AG04449 (cell line): ENCODE results near the gene ADGRV1.

Experiments
- CTCF ChIA-PET: fragments of 350-600 bp; formaldehyde crosslinking; extraction: SDS; loops from one replicate; lab custom pipeline; 2021; ENCODE audit warnings: antibody characterized with exemption; lab: Yijun Ruan, JAX
- POLR2A ChIA-PET: fragments of 400-600, 350-600 bp; formaldehyde crosslinking; extraction: SDS; loops from one replicate; lab custom pipeline; 2020; ENCODE audit warnings: antibody characterized with exemption, inconsistent platforms; lab: Yijun Ruan, JAX
- DNase-seq: peaks from one replicate; pipeline ENCODE4 v3.0.0-alpha.2; 2010; ENCODE audit warnings: low read depth, low spot score
- H3K4me3 ChIP-seq: 2 replicates; pipeline ENCODE4 v1.5.1; 2011; ENCODE audit warnings: low read depth, mild to moderate bottlenecking, control low read depth, low read length
- CTCF ChIP-seq: IDR thresholded peaks from one replicate; pipeline ENCODE4 v1.5.1; 2011; ENCODE audit warnings: mild to moderate bottlenecking, moderate library complexity, low read length, control low read depth, inconsistent platforms; ENCODE audit not compliant: insufficient read depth; ENCODE audit errors: missing control alignments

ADGRV1 gene

GRCh38 chr5:91106842-91107511, 548.4 kb downstream of the ADGRV1 start:
- TF ChIP-seq CTCF = no peak
- DNase-seq = no peak
- ChIA-PET POLR2A (no interaction called here), CTCF (interaction anchor here (0.7 to 6.8 kb wide), 8 partner anchors 9 to 313 kb away, joined by 3 to 87 read pairs (median 4); partner anchors contain the start of gene ARRDC3)
- no peak overlapping the region for H3K4me3 ChIP-seq

- no peak for DNase-seq
- ChIA-PET CTCF (interaction anchor here (0.8 to 6.8 kb wide), 4 partner anchors 8 to 276 kb away, joined by 3 to 87 read pairs (median 4); partner anchors contain the start of gene ARRDC3), POLR2A (no interaction called here)
- peak; percentile 13 for TF ChIP-seq CTCF
- H3K4me3 ChIP-seq = no peak overlapping the region
Observed at GRCh38 chr5:91109634-91110033, 551.0 kb downstream of the ADGRV1 start.

- POLR2A ChIA-PET = interaction anchor here (0.7 kb wide), 1 partner anchor 272 kb away, joined by 4 read pairs; the partner anchor contains the start of gene ARRDC3
- CTCF ChIA-PET = interaction anchor here (0.8 to 6.8 kb wide), 5 partner anchors 8 to 275 kb away, joined by 3 to 87 read pairs (median 4); partner anchors contain the start of gene ARRDC3
- no peak overlapping the region for H3K4me3 ChIP-seq
Observed at GRCh38 chr5:91110686-91111085, 552.1 kb downstream of the ADGRV1 start.

GRCh38 chr5:91111473-91112238, 553.1 kb downstream of the ADGRV1 start:
- CTCF ChIA-PET = interaction anchor here (0.9 to 6.8 kb wide), 3 partner anchors 9 to 274 kb away, joined by 4 to 87 read pairs (median 12); partner anchors contain the start of gene ARRDC3
- POLR2A ChIA-PET = interaction anchor here (0.7 kb wide), 1 partner anchor 271 kb away, joined by 4 read pairs; the partner anchor contains the start of gene ARRDC3

More at GRCh38 chr5:91110686-91111085, 552.1 kb downstream of the ADGRV1 start:
- no peak for TF ChIP-seq CTCF
- DNase-seq = peak; percentile 46

GRCh38 chr5:91114658-91115057, 556.1 kb downstream of the ADGRV1 start:
- CTCF ChIA-PET = interaction anchor here (0.9 to 1.9 kb wide), 4 partner anchors 10 to 270 kb away, joined by 3 to 5 read pairs (median 3); no protein-coding TSS in a partner anchor
- no peak for TF ChIP-seq CTCF
- DNase-seq = no peak
- POLR2A ChIA-PET = no interaction called here
- H3K4me3 ChIP-seq = no peak overlapping the region

More at GRCh38 chr5:91111473-91112238, 553.1 kb downstream of the ADGRV1 start:
- no peak for TF ChIP-seq CTCF
- no peak for DNase-seq
- H3K4me3 ChIP-seq = no peak overlapping the region

- POLR2A ChIA-PET = no interaction called here
- TF ChIP-seq CTCF = no peak
- CTCF ChIA-PET = interaction anchor here (0.7 to 1.6 kb wide), 4 partner anchors 9 to 266 kb away, joined by 4 to 8 read pairs (median 5); partner anchors contain the start of gene ARRDC3
- no peak for DNase-seq
- no peak overlapping the region for H3K4me3 ChIP-seq
Observed at GRCh38 chr5:91118354-91118753, 559.8 kb downstream of the ADGRV1 start.
